B cell (primary cell): ENCODE results near the gene ZNF627. TPM values are rescaled to one million over a fixed set of nuclear protein-coding genes. Genes with fewer than 3 reads are reported as not detected.
"Not testable (repeated sequence)": the region's sequence is repeated elsewhere in the genome, so short reads cannot be mapped to it uniquely, and the experiment has no call there.

Experiments used
- ATAC-seq: fragments of 200-7000 bp; cut with Tn5 transposase; one replicate; pipeline ENCODE4 v1.10.0; 2021; ENCODE audit warnings: low read depth, mild to moderate bottlenecking, moderate number of reproducible peaks, moderate library complexity
- CTCF ChIA-PET: fragments of 350-600 bp; sonication (Branson Sonifier 250); formaldehyde crosslinking; loops from one replicate; lab custom pipeline; 2021; ENCODE audit warnings: antibody characterized with exemption, inconsistent platforms; lab: Charles Lee
- POLR2A ChIA-PET: fragments of 350-600 bp; sonication (Branson Sonifier 250); formaldehyde crosslinking; loops from one replicate; lab custom pipeline; 2021; ENCODE audit warnings: antibody characterized with exemption; lab: Charles Lee
- DNase-seq: peaks from one replicate; pipeline ENCODE4 v3.0.0; 2013
- H2AFZ ChIP-seq: 2 replicates; pipeline ENCODE4 v1.6.1; 2012; ENCODE audit warnings: mild to moderate bottlenecking, low read depth, low read length; ENCODE audit not compliant: insufficient read depth, poor library complexity, severe bottlenecking
- H3K27ac ChIP-seq, 2 donors: 1 replicate in 1 of 2; 2 replicates in 1 of 2; pipeline ENCODE4 v1.5.1; 2012 to 2013; ENCODE audit warnings: low read length in 2 of 2, mild to moderate bottlenecking in 2 of 2, moderate library complexity in 1 of 2
- H3K27me3 ChIP-seq, 4 experiments: fragments of 200-600 bp in 1 of 4; sonication (generic) in 1 of 4; replicated peaks in 1 of 4; 1 replicate in 2 of 4; 2 replicates in 2 of 4; pipeline versions ENCODE4 v1.6.1 to v1.7.0; 2013 to 2016; ENCODE audit warnings: low read length in 3 of 4, mild to moderate bottlenecking in 2 of 4, mixed read lengths in 1 of 4, moderate library complexity in 1 of 4; ENCODE audit not compliant: insufficient read depth in 4 of 4, control insufficient read depth in 3 of 4; ENCODE audit errors: control extremely low read depth in 1 of 4
- H3K36me3 ChIP-seq, 2 experiments: replicated peaks in 1 of 2; 1 replicate in 1 of 2; 2 replicates in 1 of 2; pipeline versions ENCODE4 v1.6.1 to v1.7.1; 2013; ENCODE audit warnings: low read length in 1 of 2; ENCODE audit not compliant: insufficient read depth in 2 of 2, control insufficient read depth in 1 of 2; ENCODE audit errors: control extremely low read depth in 1 of 2, extremely low read depth in 1 of 2
- H3K4me1 ChIP-seq, 2 donors: fragments of 200-600 bp in 1 of 2; sonication (generic) in 1 of 2; 1 replicate in 1 of 2; 2 replicates in 1 of 2; pipeline versions ENCODE4 v1.5.1 to v1.6.1; 2013 to 2017; ENCODE audit warnings: low read length in 2 of 2; ENCODE audit not compliant: control insufficient read depth in 2 of 2, insufficient read depth in 2 of 2
- H3K4me2 ChIP-seq: replicated peaks from 2 replicates; pipeline ENCODE3; 2012; ENCODE audit warnings: mild to moderate bottlenecking, low read depth, low read length; ENCODE audit not compliant: poor library complexity, severe bottlenecking
- H3K4me3 ChIP-seq, 5 experiments: fragments of 200-600 bp in 1 of 5; sonication (generic) in 1 of 5; 1 replicate in 3 of 5; 2 replicates in 2 of 5; pipeline versions ENCODE4 v1.5.1 to v1.7.0; 2011 to 2016; ENCODE audit warnings: low read length in 4 of 5, mild to moderate bottlenecking in 4 of 5, low read depth in 2 of 5, control low read depth in 1 of 5, moderate library complexity in 1 of 5; ENCODE audit not compliant: insufficient read depth in 1 of 5; ENCODE audit errors: control extremely low read depth in 1 of 5, extremely low read depth in 1 of 5
- H3K79me2 ChIP-seq: fragments of 200-600 bp; sonication (generic); one replicate; pipeline ENCODE4 v1.6.0; 2016; ENCODE audit warnings: low read length; ENCODE audit not compliant: control insufficient read depth, insufficient read depth
- H3K9ac ChIP-seq: fragments of 200-600 bp; sonication (generic); 2 replicates; pipeline ENCODE4 v1.6.1; 2017; ENCODE audit warnings: mild to moderate bottlenecking, low read length, moderate library complexity
- H3K9me3 ChIP-seq, 3 donors: one replicate each; pipeline versions ENCODE4 v1.6.1 to v1.7.1; 2013; ENCODE audit warnings: low read length in 2 of 3; ENCODE audit not compliant: control insufficient read depth in 2 of 3, insufficient read depth in 1 of 3; ENCODE audit errors: control extremely low read depth in 1 of 3
- H4K20me1 ChIP-seq: 2 replicates; pipeline ENCODE4 v1.6.0; 2012; ENCODE audit warnings: mild to moderate bottlenecking, low read length; ENCODE audit not compliant: insufficient read depth, control insufficient read depth, poor library complexity, severe bottlenecking
- H3K27ac Mint-ChIP-seq: one replicate; pipeline ENCODE4 v1.8.0; 2021; ENCODE audit warnings: mixed read lengths
- H3K27me3 Mint-ChIP-seq: one replicate; pipeline ENCODE4 v1.8.0; 2021; ENCODE audit warnings: mixed read lengths
- H3K4me1 Mint-ChIP-seq: one replicate; pipeline ENCODE4 v1.8.0; 2021; ENCODE audit warnings: mixed read lengths
- H3K4me3 Mint-ChIP-seq: one replicate; pipeline ENCODE4 v1.8.0; 2021; ENCODE audit warnings: mixed read lengths
- H3K9me3 Mint-ChIP-seq: one replicate; pipeline ENCODE4 v1.8.0; 2022; ENCODE audit warnings: mixed read lengths; ENCODE audit not compliant: insufficient read depth
- CTCF ChIP-seq: fragments of 200-600 bp; IDR thresholded peaks from one replicate; pipeline ENCODE4 v1.8.0; 2022; ENCODE audit warnings: antibody characterized with exemption, mild to moderate bottlenecking
- EZH2 ChIP-seq: IDR thresholded peaks from 2 replicates; pipeline ENCODE4 v1.6.1; 2012; ENCODE audit warnings: borderline replicate concordance, low read depth, mild to moderate bottlenecking, moderate library complexity, low read length; ENCODE audit not compliant: insufficient read depth, poor library complexity, severe bottlenecking
- WGBS: methylation state at CpG from one replicate; pipeline ENCODE4 v1.1.5; 2013; ENCODE audit warnings: missing lambda C conversion rate; ENCODE audit not compliant: insufficient coverage; 5-methylcytosine and 5-hydroxymethylcytosine counted together
- intact Hi-C: fragments of 100-400 bp; cut with micrococcal nuclease; formaldehyde crosslinking; loops from one replicate; pipeline ENCODE4 v1.10.0; 2022
- polyA plus RNA-seq: library from polyadenylated mRNA; depleted of rRNA; stranded (reverse); fragments of >200 nt; gene quantifications from 2 replicates; pipeline ENCODE4 v1.2.3, GENCODE V29; 2012
- total RNA-seq, 2 donors: library from RNA; stranded (reverse); fragments of 120-200 nt in 1 of 2; gene quantifications; 1 replicate in 1 of 2; 2 replicates in 1 of 2; pipeline versions ENCODE4 v1.2.3 to v1.2.4, GENCODE V29; 2013 to 2022

The ZNF627 gene
- total and polyA plus RNA-seq, 2 donors (not counting 1 experiment from before 2014, with no cell fraction given) = 9.6 to 26.2 TPM

- Histone ChIP-seq H3K27ac (no peak overlapping the region), H3K79me2 (peaks cover 51% of the 10 kb centered on the region), H2AFZ (no peak overlapping the region), H4K20me1 (peaks cover 7% of the 10 kb centered on the region), H3K9me3 (peaks cover 0 to 2% (median 0%) of the 10 kb centered on the region in 3 donors), H3K9ac (no peak overlapping the region), H3K36me3 (no peaks in the 10 kb centered on the region), H3K4me2 (peak overlapping the region; percentile 86), H3K27me3 (no peaks in the 10 kb centered on the region), H3K4me3 (no peak overlapping the region), H3K4me1 (peaks cover 14 to 27% of the 10 kb centered on the region in 2 donors)
- H3K9me3 Mint-ChIP-seq = no peaks in the 10 kb centered on the region
- H3K4me3 Mint-ChIP-seq = peak overlapping the region; percentile 64
- peaks cover 40% of the 10 kb centered on the region for H3K4me1 Mint-ChIP-seq
- ATAC-seq (no peak), DNase-seq (no peak)
- intact Hi-C loops = no loop called here
- TF ChIP-seq CTCF = no peak
- no peak for TF ChIP-seq EZH2
- no peaks in the 10 kb centered on the region for H3K27me3 Mint-ChIP-seq
- ChIA-PET CTCF (no interaction called here), POLR2A (no interaction called here)
- no peak overlapping the region for H3K27ac Mint-ChIP-seq
- 100% methylated on average over 1 of the region's 2 CpGs for WGBS
Observed at GRCh38 chr19:11598746-11599145, 1.5 kb downstream of the ZNF627 start.

- H3K27me3 Mint-ChIP-seq, H3K4me3 ChIP-seq, H3K9me3 ChIP-seq, H2AFZ ChIP-seq, ATAC-seq, H3K9ac ChIP-seq, H3K4me3 Mint-ChIP-seq, H3K27ac Mint-ChIP-seq, DNase-seq, H3K27me3 ChIP-seq, H3K9me3 Mint-ChIP-seq, CTCF ChIA-PET, H3K36me3 ChIP-seq, intact Hi-C loops, H4K20me1 ChIP-seq: not testable (repeated sequence)
- H3K4me1 ChIP-seq = peaks cover 14 to 27% of the 10 kb centered on the region in 2 donors
- POLR2A ChIA-PET = interaction anchor here (0.6 to 0.7 kb wide), 2 partner anchors 73 to 724 kb away, joined by 3 read pairs; no protein-coding TSS in a partner anchor
- H3K4me2 ChIP-seq = peak overlapping the region; percentile 13
- WGBS = 8% methylated on average over 5 of the region's 8 CpGs
- H3K4me1 Mint-ChIP-seq = peaks cover 40% of the 10 kb centered on the region
- peaks cover 61% of the 10 kb centered on the region for H3K79me2 ChIP-seq
- peak overlapping the region in 1 of 2 donors; percentile 28 for H3K27ac ChIP-seq
Observed at GRCh38 chr19:11599704-11600103, 2.4 kb downstream of the ZNF627 start.
